ENCODE results near the gene PACRG. TPM values are rescaled to one million over a fixed set of nuclear protein-coding genes. Genes with fewer than 3 reads are reported as not detected.

PACRG gene
- total RNA-seq, 4 donors from 2014 or later = 0.95 to 1.3 TPM; not detected in 2

- WGBS, 2 donors = 42 to 55% methylated on average over 2 of the region's 2 CpGs
- TF ChIP-seq POLR2A (IDR thresholded peaks at IDR 0.05) (no peak), CTCF (IDR thresholded peaks at IDR 0.05) (no peak)
- Histone ChIP-seq H3K4me1 (no peaks in the 10 kb centered on the region), H3K4me3 (no peak overlapping the region), H3K27me3 (no peaks in the 10 kb centered on the region), H3K9me3 (no peaks in the 10 kb centered on the region), H3K27ac (no peak overlapping the region), H3K36me3 (no peaks in the 10 kb centered on the region)
- intact Hi-C loops (cut with DNase I) = no loop called here
- DNase-seq = no peak
Measured at GRCh38 chr6:163132050-163132750, 404.4 kb downstream of the PACRG start.

- no peak for TF ChIP-seq POLR2A (IDR thresholded peaks at IDR 0.05)
- no peak for TF ChIP-seq CTCF (IDR thresholded peaks at IDR 0.05)
- Histone ChIP-seq H3K27ac (no peak overlapping the region), H3K4me1 (no peaks in the 10 kb centered on the region), H3K9me3 (no peaks in the 10 kb centered on the region), H3K4me3 (no peak overlapping the region), H3K27me3 (no peaks in the 10 kb centered on the region), H3K36me3 (no peaks in the 10 kb centered on the region)
- DNase-seq = no peak
- intact Hi-C loops (cut with DNase I) = no loop called here
- WGBS, 2 donors = 86 to 100% methylated on average over 1 of the region's 1 CpG
Measured at GRCh38 chr6:163133017-163133416, 405.2 kb downstream of the PACRG start.

GRCh38 chr6:163133691-163134090 is 405.9 kb downstream of the PACRG start:
- 75 to 86% methylated on average over 6 of the region's 6 CpGs for WGBS, 2 donors
- no peak for DNase-seq
- H3K27me3 ChIP-seq = no peaks in the 10 kb centered on the region
- no peaks in the 10 kb centered on the region for H3K36me3 ChIP-seq
- no peak for TF ChIP-seq CTCF (IDR thresholded peaks at IDR 0.05)
- H3K27ac ChIP-seq = no peak overlapping the region
- H3K9me3 ChIP-seq = no peaks in the 10 kb centered on the region
- intact Hi-C loops (cut with DNase I) = no loop called here
- H3K4me1 ChIP-seq = no peaks in the 10 kb centered on the region
- no peak overlapping the region for H3K4me3 ChIP-seq

- Histone ChIP-seq H3K36me3 (no peaks in the 10 kb centered on the region), H3K27me3 (no peaks in the 10 kb centered on the region), H3K9me3 (no peaks in the 10 kb centered on the region), H3K4me1 (no peaks in the 10 kb centered on the region), H3K4me3 (no peak overlapping the region), H3K27ac (no peak overlapping the region)
- intact Hi-C loops (cut with DNase I) = no loop called here
- 70 to 71% methylated on average over 10 of the region's 10 CpGs for WGBS, 2 donors
- no peak for DNase-seq
- TF ChIP-seq POLR2A (IDR thresholded peaks at IDR 0.05) (no peak), CTCF (IDR thresholded peaks at IDR 0.05) (no peak)
Measured at GRCh38 chr6:163136681-163137397, 409.1 kb downstream of the PACRG start.

- no peak overlapping the region for H3K27ac ChIP-seq
- WGBS, 2 donors = 87 to 93% methylated on average over 17 to 19 of the region's 21 CpGs
- no peaks in the 10 kb centered on the region for H3K36me3 ChIP-seq
- TF ChIP-seq CTCF (IDR thresholded peaks at IDR 0.05) = no peak
- no peak for DNase-seq
- intact Hi-C loops (cut with DNase I) = no loop called here
- H3K4me1 ChIP-seq = no peaks in the 10 kb centered on the region
- no peaks in the 10 kb centered on the region for H3K9me3 ChIP-seq
- no peaks in the 10 kb centered on the region for H3K27me3 ChIP-seq
- H3K4me3 ChIP-seq = no peak overlapping the region
Measured at GRCh38 chr6:163137398-163137881, 409.7 kb downstream of the PACRG start.
